HEK293T (cell line): ENCODE results near the gene NNAT.

Experiments
- BHLHE40 ChIP-seq: fragments of 450-650 bp; IDR thresholded peaks from 2 replicates; pipeline ENCODE4 v1.6.1; 2016; ENCODE audit warnings: mild to moderate bottlenecking, moderate library complexity, borderline replicate concordance
- FOXK2 ChIP-seq: fragments of 450-650 bp; IDR thresholded peaks from 2 replicates; pipeline ENCODE4 v1.6.1; 2016; ENCODE audit warnings: mild to moderate bottlenecking
- FOXM1 ChIP-seq: fragments of 450-650 bp; IDR thresholded peaks from 2 replicates; pipeline ENCODE4 v1.6.1; 2017; ENCODE audit warnings: mild to moderate bottlenecking, borderline replicate concordance
- HDGF ChIP-seq: fragments of 450-650 bp; IDR thresholded peaks from 2 replicates; pipeline ENCODE4 v1.6.1; 2017; ENCODE audit warnings: antibody characterized with exemption, borderline replicate concordance
- PKNOX1 ChIP-seq: fragments of 450-650 bp; IDR thresholded peaks from 2 replicates; pipeline ENCODE4 v1.6.1; 2016
- SP1 ChIP-seq: fragments of 450-650 bp; IDR thresholded peaks from 2 replicates; pipeline ENCODE4 v1.6.1; 2017
- SUZ12 ChIP-seq: fragments of 450-650 bp; IDR thresholded peaks from 2 replicates; pipeline ENCODE4 v1.6.1; 2016; ENCODE audit warnings: mild to moderate bottlenecking

- no peak for TF ChIP-seq FOXM1
- TF ChIP-seq HDGF: no peak
- TF ChIP-seq PKNOX1: no peak
- no peak for TF ChIP-seq SP1
- no peak for TF ChIP-seq FOXK2
- TF ChIP-seq BHLHE40: no peak
- no peak for TF ChIP-seq SUZ12
Measured at GRCh38 chr20:37535443-37536132, 14.5 kb downstream of the NNAT start.
